ENCODE data around the gene TLDC2.
"Not testable (repeated sequence)": the region's sequence is repeated elsewhere in the genome, so short reads cannot be mapped to it uniquely, and the experiment has no call there.

The TLDC2 gene

DNA sequence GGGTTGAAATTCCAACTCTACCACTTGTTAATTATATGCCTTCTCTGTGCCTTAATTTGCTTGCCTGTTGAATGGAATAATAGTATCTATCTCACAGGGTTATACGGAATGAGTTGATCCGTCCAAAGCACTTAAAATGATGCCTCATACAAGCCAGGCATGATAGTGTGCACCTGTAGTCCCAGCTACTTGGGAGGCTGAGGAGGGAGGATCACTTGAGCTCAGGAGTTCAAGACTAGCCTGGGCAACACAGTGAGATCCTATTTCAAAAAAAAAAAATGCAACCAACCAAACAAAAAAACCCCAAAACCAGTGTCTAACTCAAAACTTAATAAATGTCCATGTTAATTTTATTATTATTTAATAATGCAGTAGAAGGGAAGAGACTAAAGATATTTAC is 40.3 kb downstream of the TLDC2 start:
- DNase-seq: no peak

DNA sequence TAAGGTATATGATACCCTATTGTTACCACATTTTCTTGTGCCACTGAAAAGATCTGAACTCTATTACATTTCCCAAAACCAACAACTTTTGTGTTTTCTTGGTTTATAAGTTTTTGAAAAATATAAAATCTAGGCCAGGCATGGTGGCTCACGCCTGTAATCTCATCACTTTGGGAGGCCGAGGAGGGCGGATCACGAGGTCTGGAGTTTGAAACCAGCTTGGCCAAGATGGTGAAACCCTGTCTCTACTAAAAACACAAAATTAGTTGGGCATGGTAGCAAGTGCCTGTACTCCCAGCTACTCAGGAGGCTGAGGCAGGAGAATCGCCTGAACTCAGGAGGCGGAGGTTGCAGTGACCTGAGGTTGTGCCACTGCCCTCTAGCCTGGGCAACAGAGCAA is 41.3 kb downstream of the TLDC2 start:
- no peak for DNase-seq

DNA sequence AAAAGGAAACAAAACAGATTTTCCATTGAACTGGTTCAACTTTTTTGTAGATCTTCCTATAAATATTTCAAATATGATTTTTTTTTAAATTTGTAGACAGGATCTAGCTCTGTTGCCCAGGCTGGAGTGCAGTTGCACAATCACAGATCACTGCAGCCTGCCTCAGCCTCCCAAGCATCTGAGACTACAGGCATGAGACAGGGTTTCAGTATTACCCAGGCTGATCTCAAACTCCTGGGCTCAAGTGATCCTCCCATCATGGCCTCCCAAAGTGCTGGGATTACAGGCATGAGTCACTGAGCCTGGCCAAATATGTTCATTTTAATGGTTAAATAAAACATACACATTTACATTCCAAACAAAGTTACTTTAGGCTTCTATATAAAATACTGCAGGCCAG is 42.0 kb downstream of the TLDC2 start:
- no peak for DNase-seq

DNA sequence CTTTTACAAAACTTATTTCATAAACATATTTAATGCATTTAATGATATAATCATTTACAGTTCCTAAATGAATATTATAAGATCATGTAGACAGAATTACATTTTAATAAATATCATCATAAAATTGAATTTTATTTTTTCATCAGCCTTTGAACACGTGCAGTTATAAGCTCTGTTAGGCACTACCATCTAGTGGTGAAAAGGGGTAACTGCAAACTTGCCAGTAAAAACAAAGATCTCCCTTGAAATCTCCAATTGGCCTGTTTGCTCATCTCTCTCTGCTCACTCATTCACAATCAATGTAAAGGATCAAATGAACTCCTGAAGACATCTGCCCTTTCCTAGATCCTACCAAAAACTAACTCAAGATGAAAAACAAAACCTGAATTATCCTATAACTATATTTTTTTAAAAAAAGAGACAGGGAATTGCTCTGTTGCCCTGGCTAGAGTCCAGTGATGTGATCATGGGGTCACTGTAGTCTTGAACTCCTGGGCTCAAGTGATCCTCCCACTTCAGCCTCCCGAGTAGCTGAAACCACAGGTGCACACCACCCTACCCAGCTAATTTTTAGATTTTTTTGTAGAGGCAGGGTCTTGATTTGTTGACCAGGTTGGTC is 43.9 kb downstream of the TLDC2 start:
- DNase-seq: peak in 1 of 2 experiments; percentile 13

DNA sequence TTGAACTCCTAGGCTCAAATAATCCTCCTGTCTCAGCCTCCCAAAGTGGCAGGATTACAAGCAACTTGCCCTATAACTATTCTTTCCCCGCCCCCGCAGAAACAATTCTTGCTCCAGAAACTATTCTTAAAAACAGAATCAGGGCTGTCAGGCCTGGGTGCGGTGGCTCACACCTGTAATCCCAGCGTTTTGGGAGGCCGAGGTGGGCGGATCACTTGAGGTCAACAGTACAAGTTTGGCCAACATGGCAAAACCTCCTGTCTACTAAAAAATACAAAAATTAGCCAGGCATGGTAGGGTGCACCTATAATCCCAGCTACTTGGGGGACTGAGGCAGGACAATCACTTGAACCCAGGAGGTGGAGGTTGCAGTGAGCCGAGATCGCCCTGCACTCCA is 44.4 kb downstream of the TLDC2 start:
- DNase-seq: no peak

DNA sequence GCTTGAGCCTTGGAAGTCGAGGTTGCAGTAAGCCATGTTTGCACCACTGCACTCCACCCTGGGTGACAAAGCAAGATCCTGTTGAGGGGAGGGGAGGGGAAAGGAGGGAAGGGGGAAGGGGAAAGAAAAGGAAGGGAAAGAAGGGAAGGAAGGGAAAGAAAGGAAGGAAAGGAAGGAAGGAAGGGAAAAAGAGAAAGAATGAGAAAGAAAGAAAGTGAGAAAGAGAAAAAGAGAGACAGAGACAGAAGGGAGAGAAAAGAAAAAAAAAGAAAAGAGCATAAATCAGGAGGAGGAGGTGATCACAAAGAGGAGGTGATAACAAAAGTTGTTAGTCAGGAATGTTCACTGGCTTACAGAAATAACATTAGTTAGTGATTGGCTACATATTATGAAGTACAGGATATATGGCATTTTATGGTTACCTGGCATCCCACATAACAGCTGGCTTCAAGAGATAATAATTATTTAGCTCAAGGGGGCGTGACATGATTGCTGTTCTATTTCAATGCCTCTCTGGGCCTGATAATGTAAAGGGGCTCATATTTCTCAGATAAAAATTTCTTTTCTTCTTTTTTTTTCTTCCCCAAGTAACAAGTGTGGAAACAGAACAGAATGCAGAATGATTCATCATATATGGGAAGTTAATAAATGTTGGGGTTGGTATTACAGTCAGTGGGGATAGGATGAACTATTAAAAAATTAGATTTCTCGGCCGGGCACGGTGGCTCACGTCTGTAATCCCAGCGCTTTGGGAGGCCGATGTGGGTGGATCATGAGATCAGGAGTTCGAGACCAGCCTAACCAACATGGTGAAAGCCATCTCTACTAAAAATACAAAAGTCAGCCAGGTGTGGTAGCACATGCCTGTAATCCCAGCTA is 48.5 kb downstream of the TLDC2 start:
- DNase-seq: no peak

DNA sequence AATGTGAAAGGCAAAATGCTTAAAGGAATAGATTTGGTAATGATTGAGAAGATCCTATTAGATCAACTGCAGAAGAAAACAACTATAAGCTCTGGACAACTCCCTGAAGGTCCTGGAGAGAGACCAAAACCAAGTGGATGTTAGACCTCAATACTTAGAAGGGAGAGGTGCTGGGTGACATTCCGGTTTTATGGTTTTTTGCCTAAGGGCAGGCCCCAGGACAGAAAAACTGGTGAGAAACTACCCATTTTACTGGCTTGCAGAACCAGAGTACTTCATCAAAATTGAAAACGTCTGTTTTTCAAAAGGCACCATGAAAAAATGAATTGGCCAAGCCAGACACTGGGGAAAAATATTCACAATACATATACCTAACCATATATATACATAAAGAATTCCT is 49.3 kb downstream of the TLDC2 start:
- no peak for DNase-seq

DNA sequence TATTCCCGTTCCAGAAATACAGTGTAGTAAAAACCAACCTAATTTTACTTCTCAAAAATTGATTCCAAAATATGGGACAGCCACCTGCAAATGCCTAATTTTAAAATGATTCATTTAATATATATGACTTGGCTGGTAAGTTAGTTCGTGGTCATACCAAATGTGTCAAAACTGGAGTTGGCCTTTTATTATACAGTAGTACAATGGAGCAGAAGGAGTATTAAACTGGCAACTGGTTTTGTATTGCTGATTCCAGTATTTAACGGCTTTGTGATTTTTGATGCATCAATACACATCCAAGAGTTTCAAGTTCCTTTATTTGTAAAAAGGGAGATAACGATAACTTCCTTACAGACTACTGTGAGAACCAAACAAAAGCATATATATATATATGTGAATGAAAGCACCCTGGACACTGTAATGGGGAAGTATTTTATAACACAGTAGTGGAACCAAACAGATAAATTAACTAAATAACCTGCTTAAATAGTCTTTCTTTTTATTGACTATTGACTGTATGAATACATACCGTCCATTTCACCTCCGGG is 50.8 kb downstream of the TLDC2 start:
- no peak for DNase-seq

DNA sequence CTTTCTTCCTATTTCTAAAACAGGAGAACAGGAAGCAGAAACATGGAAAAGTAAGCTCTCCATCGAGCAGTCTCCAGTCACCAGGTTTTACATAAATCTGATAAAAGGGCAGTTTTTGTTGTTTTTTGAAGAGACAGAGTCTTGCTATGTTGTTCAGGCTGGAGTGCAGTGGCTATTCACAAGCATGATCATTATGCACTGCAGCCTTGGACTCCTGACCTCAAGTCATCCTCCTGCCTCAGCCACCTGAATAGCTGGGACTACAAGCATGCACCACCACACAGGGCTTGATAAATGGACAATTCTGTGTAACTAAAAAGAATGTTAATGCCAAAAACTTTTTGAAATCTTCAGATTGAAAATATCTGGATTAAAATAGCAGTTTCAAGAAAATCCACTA is 51.8 kb downstream of the TLDC2 start:
- no peak for DNase-seq

DNA sequence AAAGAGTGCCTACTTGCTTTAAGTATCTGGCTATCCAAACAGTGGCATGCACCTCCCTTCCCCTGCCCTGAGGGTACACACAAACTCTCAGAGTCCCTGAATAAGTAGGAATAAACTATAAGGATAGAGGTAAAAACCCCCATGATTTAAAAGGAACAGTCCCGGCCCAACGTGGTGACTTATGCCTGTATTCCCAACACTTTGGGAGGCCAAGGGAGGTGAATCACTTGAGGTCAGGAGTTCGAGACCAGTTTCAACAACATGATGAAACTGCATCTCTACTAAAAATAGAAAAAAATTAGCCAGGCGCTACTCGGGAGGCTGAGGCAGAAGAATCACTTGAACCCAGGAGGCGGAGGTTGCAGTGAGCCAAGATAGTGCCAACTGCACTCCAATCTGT is 53.4 kb downstream of the TLDC2 start:
- DNase-seq: no peak

DNA sequence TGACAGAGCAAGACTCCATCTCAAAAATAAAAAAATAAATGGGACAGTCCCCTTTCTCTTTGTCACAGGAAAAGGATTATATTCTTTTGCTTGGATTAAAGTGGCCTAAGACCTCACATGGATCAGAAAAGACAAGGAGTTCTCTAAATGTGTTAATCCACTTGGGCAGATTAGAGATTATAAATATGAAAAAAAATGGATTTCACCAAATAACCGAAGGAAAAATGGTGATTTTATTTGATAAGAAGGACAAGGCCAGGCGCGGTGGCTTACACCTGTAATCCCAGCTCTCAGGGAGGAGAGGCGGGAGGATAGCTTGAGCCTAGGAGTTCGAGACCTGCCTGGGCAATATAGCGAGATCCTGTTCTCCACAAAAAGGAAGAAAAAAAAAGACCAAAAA is 53.8 kb downstream of the TLDC2 start:
- no peak for DNase-seq

DNA sequence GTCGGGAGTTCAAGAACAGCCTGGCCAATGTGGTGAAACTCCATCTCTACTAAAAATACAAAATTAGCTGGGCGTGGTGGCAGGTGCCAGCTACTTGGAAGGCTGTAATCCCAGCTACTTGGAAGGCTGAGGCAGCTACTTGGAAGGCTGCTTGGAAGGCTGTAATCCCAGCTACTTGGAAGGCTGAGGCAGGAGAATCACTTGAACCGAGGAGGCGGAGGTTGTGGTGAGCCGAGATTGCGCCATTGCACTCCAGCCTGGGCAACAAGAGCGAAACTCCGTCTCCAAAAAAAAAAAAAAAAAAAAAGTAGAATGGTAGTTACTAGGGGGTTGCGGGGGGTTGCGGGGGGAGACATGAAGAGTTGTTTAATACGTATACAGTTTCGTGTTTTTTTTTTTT is 56.1 kb downstream of the TLDC2 start:
- DNase-seq: not testable (repeated sequence)

DNA sequence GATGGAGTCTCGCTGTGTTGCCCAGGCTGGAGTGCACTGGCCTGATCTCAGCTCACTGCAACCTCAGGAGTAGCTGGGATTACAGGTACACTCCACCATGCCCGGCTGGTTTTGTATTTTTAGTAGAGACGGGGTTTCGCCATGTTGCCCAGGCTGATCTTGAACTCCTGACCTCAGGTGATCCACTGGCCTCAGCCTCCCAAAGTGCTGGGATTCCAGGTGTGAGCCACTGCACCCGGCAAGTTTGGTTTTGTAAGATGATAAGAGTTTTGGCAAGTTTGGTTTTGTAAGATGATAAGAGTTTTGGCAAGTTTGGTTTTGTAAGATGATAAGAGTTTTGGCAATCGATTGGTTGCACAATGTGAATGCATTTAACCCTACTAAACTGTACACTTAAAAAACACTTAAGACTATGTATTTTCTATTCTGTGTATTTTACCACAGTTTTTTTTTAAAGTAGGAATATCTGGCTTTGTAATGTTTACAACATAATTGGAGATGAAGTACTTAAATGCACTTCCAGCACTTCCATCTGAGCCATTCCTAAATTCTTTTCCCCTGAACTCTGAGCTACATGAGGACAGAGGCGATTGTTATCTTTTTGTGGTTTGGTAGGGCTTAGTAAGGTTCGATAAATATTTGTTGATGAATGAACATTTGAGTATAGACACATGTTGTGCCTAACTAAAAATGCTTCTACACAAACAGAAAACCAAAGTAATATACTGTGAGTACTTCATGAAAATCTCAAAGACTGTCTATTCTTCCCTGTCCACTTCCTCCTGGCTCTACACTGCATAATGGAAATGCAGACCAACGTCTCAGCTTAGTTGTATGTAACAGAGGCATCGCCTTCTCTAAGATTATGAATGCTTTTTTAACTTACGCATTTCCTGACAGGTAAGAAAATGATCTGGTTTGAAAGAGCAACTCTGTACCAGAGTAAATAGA is 56.8 kb downstream of the TLDC2 start:
- no peak for DNase-seq

DNA sequence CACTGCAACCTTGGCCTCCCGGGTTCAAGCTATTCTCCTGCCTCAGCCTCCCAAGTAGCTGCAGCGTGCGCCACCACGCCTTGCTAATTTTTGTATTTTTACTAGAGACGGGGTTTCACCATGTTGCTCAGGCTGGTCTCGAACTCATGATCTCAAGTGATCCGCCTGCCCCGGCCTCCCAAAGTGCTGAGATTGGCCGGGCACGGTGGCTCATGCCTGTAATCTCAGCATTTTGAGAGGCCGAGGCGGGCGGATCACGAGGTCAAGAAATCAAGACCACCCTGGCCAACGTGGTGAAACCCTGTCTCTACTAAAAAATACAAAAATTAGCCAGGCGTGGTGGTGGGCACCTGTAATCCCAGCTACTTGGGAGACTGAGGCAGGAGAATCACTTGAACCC is 57.6 kb downstream of the TLDC2 start:
- not testable (repeated sequence) for DNase-seq

DNA sequence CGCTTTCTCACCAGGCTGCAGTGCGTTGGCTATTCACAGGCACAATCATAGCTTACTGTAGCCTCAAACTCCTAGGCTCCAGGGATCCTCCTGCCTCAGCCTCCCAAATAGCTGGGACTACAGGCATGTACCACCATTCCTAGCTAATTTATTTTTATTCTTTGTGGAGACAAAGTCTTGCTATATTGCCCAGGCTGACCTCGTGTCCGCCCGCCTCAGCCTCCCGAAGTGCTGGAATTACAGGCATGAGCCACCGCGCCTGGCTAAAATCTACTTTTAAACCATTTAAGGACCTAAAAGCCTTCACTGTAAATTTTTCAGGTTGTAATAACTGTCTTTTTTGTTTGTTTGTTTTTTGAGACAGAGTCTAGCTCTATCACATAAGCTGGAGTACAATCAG is 60.4 kb downstream of the TLDC2 start:
- DNase-seq: no peak

DNA sequence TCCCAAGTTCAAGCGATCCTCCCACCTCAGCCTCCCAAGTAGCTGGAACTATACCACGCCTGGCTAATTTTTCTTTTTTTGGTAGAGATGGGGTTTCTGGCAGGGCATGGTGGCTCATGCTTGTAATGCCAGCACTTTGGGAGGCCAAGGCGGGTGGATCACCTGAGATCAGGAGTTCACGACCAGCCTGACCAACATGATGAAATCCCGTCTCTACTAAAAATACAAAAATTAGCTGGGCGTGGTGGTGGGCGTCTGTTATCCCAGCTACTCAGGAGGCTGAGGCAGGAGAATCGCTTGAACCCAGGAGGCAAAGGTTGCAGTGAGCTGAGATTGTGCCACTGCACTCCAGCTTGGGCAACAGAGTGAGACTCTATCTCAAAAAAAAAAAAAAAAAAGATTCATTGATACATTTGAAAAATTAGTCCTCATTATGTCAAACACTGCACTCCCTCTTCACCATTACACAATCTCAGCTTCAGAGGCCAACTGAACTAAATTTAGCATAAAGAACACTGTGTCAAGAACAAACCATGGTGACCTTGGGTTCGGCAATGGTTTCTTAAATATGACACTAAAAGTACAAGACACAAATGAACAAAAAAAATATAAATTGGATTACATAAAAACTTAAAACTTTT is 60.9 kb downstream of the TLDC2 start:
- DNase-seq: not testable (repeated sequence)

DNA sequence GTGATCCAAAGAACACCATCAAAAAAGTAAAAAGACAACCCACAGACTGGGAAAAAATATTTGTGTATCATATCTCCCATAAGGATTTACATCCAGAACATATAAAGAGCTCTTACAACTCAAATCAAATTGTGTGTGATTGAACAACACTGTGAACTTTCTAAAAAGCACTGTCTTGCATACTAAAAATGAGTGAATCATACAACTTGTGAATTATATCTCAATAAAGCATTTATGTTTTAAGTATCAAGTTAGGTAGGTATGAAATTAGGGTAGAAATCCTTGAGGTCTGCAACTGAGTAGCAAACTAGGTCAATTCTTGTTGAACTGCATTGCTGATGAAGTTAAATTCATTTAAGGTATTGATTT is 61.4 kb downstream of the TLDC2 start:
- DNase-seq: no peak

DNA sequence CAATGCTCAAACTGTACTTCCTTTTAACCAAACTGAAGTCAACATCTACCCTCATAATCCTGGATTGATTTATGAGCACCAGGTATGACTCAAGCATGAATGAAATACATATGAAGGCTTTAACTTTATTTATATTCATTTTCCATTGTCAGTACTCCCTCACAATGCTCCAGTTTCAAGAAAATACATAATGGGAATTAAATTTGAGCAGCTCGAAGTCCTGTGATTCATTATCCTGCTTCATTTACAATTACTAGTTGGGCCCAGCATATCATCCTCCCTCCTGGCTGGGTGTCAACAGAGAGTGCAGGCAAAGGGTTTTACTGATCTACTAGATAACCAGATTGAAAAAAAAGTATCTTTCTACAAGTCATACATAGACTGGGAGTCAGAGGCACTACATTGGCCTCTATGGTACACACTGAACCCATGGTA is 65.5 kb downstream of the TLDC2 start:
- no peak for DNase-seq
